ENCODE data around the gene VWC2L. TPM values are rescaled to one million over a fixed set of nuclear protein-coding genes. Genes with fewer than 3 reads are reported as not detected.

Gene VWC2L
- polyA plus RNA-seq, 1 experiment, result 0.04 TPM

- ChIA-PET POLR2A (no interaction called here), CTCF (no interaction called here)
- H3K27me3 ChIP-seq (ENCODE audit: control insufficient read depth, insufficient read depth, low read length), result no peaks in the 10 kb centered on the region
- no peak overlapping the region for H3K27ac ChIP-seq (ENCODE audit: low read depth, low read length)
- no peak overlapping the region for H3K4me3 ChIP-seq (ENCODE audit: low read depth, low read length)
- no peaks in the 10 kb centered on the region for H3K9me3 ChIP-seq (ENCODE audit: control insufficient read depth, insufficient read depth, low read length)
- no peak for DNase-seq (ENCODE audit: low read depth, low spot score)
- TF ChIP-seq CTCF (IDR thresholded peaks at IDR 0.05; ENCODE audit: low read depth, low read length), result no peak
Measured at GRCh38 chr2:214503568-214503967, 92.7 kb downstream of the VWC2L start.

- no peak for DNase-seq (ENCODE audit: low read depth, low spot score)
Measured at GRCh38 chr2:214504599-214505376, 93.9 kb downstream of the VWC2L start.

GRCh38 chr2:214507032-214507431, 96.2 kb downstream of the VWC2L start:
- DNase-seq (ENCODE audit: low read depth, low spot score), result no peak
- Histone ChIP-seq H3K9me3 (ENCODE audit: control insufficient read depth, insufficient read depth, low read length) (no peaks in the 10 kb centered on the region), H3K27me3 (ENCODE audit: control insufficient read depth, insufficient read depth, low read length) (no peaks in the 10 kb centered on the region), H3K4me3 (ENCODE audit: low read depth, low read length) (no peak overlapping the region), H3K27ac (ENCODE audit: low read depth, low read length) (no peak overlapping the region)
- ChIA-PET POLR2A (no interaction called here), CTCF (interaction anchor here (0.9 kb wide), 1 partner anchor 36 kb away, joined by 3 read pairs; no protein-coding TSS in a partner anchor)
- TF ChIP-seq CTCF (IDR thresholded peaks at IDR 0.05; ENCODE audit: low read depth, low read length), result no peak

More at GRCh38 chr2:214504599-214505376, 93.9 kb downstream of the VWC2L start:
- H3K27me3 ChIP-seq (ENCODE audit: control insufficient read depth, insufficient read depth, low read length), result no peaks in the 10 kb centered on the region
- no peak overlapping the region for H3K27ac ChIP-seq (ENCODE audit: low read depth, low read length)
- TF ChIP-seq CTCF (IDR thresholded peaks at IDR 0.05; ENCODE audit: low read depth, low read length), result no peak
- H3K4me3 ChIP-seq (ENCODE audit: low read depth, low read length), result no peak overlapping the region
- POLR2A ChIA-PET, result interaction anchor here (0.5 kb wide), 1 partner anchor 14 kb away, joined by 3 read pairs; no protein-coding TSS in a partner anchor
- no peaks in the 10 kb centered on the region for H3K9me3 ChIP-seq (ENCODE audit: control insufficient read depth, insufficient read depth, low read length)
- CTCF ChIA-PET, result interaction anchor here (0.6 kb wide), 1 partner anchor 321 kb away, joined by 3 read pairs; no protein-coding TSS in a partner anchor

- ChIA-PET CTCF (no interaction called here), POLR2A (no interaction called here)
- H3K4me3 ChIP-seq (ENCODE audit: low read depth, low read length), result no peak overlapping the region
Measured at GRCh38 chr2:214514704-214515103, 103.8 kb downstream of the VWC2L start.

More at GRCh38 chr2:214514704-214515103, 103.8 kb downstream of the VWC2L start:
- no peak for TF ChIP-seq CTCF (IDR thresholded peaks at IDR 0.05; ENCODE audit: low read depth, low read length)
- no peak for DNase-seq (ENCODE audit: low read depth, low spot score)
- Histone ChIP-seq H3K27ac (ENCODE audit: low read depth, low read length) (no peak overlapping the region), H3K9me3 (ENCODE audit: control insufficient read depth, insufficient read depth, low read length) (no peaks in the 10 kb centered on the region), H3K27me3 (ENCODE audit: control insufficient read depth, insufficient read depth, low read length) (no peaks in the 10 kb centered on the region)
